Measurements from ENCODE around the gene ZP4.

The ZP4 gene

GRCh38 chr1:237910834-237911233, 20.1 kb upstream of the ZP4 start:
- TF ChIP-seq POLR2AphosphoS5 (IDR thresholded peaks at IDR 0.05; ENCODE audit: low read depth, low read length) (no peak), FOXP2 (optimal IDR thresholded peaks at IDR 0.05; ENCODE audit: borderline replicate concordance, extremely low read depth, extremely low read length, insufficient read depth) (no peak), SIN3A (IDR thresholded peaks at IDR 0.05; ENCODE audit: borderline replicate concordance, insufficient read depth, low read length) (no peak), TAF1 (IDR thresholded peaks at IDR 0.05; ENCODE audit: borderline replicate concordance, insufficient read depth, low read length) (no peak), REST (IDR thresholded peaks at IDR 0.05; ENCODE audit: insufficient read depth in 1 of 2, low read depth in 2 of 2, low read length in 2 of 2) (no peak)

DNA sequence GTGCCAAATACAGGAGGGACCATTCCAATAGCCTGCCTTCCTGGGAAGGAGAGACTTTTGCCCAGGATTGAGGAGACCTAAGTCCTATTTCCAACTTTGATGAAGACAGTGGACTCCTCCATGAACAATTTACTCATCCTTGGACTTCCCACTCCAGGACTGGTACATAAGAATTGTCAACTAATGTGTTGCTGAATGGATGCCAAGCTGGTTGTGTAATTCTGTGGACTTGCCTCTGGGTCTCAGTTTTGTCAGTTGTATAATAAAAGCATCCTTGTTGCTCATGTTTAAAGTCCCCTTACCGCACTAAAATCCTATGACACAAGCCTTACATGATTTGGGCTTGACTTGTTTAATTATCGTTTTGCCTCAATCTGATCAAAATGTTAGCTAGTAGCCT, 13.2 kb upstream of the ZP4 start:
- no peak for TF ChIP-seq FOXP2 (optimal IDR thresholded peaks at IDR 0.05; ENCODE audit: borderline replicate concordance, extremely low read depth, extremely low read length, insufficient read depth)
- TF ChIP-seq TAF1 (IDR thresholded peaks at IDR 0.05; ENCODE audit: borderline replicate concordance, insufficient read depth, low read length) = no peak
- TF ChIP-seq POLR2AphosphoS5 (IDR thresholded peaks at IDR 0.05; ENCODE audit: low read depth, low read length) = no peak
- no peak for TF ChIP-seq REST (IDR thresholded peaks at IDR 0.05; ENCODE audit: insufficient read depth in 1 of 2, low read depth in 2 of 2, low read length in 2 of 2)
- TF ChIP-seq SIN3A (IDR thresholded peaks at IDR 0.05; ENCODE audit: borderline replicate concordance, insufficient read depth, low read length) = no peak

GRCh38 chr1:237902960-237903743, 12.4 kb upstream of the ZP4 start:
- no peak for TF ChIP-seq FOXP2 (optimal IDR thresholded peaks at IDR 0.05; ENCODE audit: borderline replicate concordance, extremely low read depth, extremely low read length, insufficient read depth)
- no peak for TF ChIP-seq REST (IDR thresholded peaks at IDR 0.05; ENCODE audit: insufficient read depth in 1 of 2, low read depth in 2 of 2, low read length in 2 of 2)
- no peak for TF ChIP-seq TAF1 (IDR thresholded peaks at IDR 0.05; ENCODE audit: borderline replicate concordance, insufficient read depth, low read length)
- no peak for TF ChIP-seq POLR2AphosphoS5 (IDR thresholded peaks at IDR 0.05; ENCODE audit: low read depth, low read length)
- TF ChIP-seq SIN3A (IDR thresholded peaks at IDR 0.05; ENCODE audit: borderline replicate concordance, insufficient read depth, low read length) = no peak

DNA sequence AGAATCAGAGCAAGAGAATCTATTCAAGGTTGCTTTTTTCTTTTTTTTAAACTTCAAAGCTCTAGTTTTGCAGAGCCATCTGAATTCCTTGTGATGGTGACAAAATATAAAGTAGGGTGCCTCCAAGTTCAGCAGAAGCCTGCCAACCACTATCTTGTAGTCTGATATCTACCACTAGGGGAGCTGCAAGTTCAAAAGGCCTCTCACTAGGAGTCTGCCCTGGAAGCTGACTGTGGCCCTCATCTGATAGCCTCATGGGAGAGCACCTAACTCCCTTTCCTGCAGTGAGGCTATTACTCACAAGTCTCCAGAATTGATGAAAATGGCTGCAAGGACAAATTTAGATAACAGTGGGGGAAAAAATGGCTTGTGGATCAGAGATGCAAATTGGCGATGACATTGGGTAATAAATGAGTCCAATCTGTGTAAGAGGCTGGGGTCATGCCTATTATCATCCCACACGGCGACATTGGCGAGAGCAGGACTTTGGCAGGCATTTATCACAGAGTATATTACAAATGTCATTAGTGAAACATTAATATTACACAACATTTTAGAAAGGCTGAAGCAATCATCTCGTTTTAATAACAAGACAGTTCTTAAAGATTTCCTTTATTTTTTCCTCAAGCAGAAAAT, 10.7 kb upstream of the ZP4 start:
- TF ChIP-seq POLR2AphosphoS5 (IDR thresholded peaks at IDR 0.05; ENCODE audit: low read depth, low read length) (no peak), SIN3A (IDR thresholded peaks at IDR 0.05; ENCODE audit: borderline replicate concordance, insufficient read depth, low read length) (no peak), TAF1 (IDR thresholded peaks at IDR 0.05; ENCODE audit: borderline replicate concordance, insufficient read depth, low read length) (no peak), FOXP2 (optimal IDR thresholded peaks at IDR 0.05; ENCODE audit: borderline replicate concordance, extremely low read depth, extremely low read length, insufficient read depth) (no peak), REST (IDR thresholded peaks at IDR 0.05; ENCODE audit: insufficient read depth in 1 of 2, low read depth in 2 of 2, low read length in 2 of 2) (no peak)

All from PFSK-1 (cell line).